Activated T-cell treated with anti-CD3 and anti-CD28 coated beads, Interleukin-2, amount 50 U/mL, for 24 hours (primary cell): ENCODE measurements around the gene PIP5K1C.
"Not testable (repeated sequence)": the region's sequence is repeated elsewhere in the genome, so short reads cannot be mapped to it uniquely, and the experiment has no call there.

Experiments used
- DNase-seq: peaks from one replicate; pipeline ENCODE4 v3.0.0-alpha.2; 2020
- H3K27ac Mint-ChIP-seq: 2 replicates; pipeline ENCODE4 v1.8.0; 2020; ENCODE audit warnings: mild to moderate bottlenecking, mixed read lengths
- H3K27me3 Mint-ChIP-seq: 2 replicates; pipeline ENCODE4 v1.8.0; 2020; ENCODE audit warnings: mixed read lengths
- H3K36me3 Mint-ChIP-seq: 2 replicates; pipeline ENCODE4 v1.8.0; 2020; ENCODE audit warnings: low read depth, mixed read lengths
- H3K4me1 Mint-ChIP-seq: 2 replicates; pipeline ENCODE4 v1.8.0; 2020; ENCODE audit warnings: low read depth, mixed read lengths
- H3K4me3 Mint-ChIP-seq: 2 replicates; pipeline ENCODE4 v1.8.0; 2020; ENCODE audit warnings: mild to moderate bottlenecking, moderate library complexity, mixed read lengths
- H3K9me3 Mint-ChIP-seq: 2 replicates; pipeline ENCODE4 v1.8.0; 2020; ENCODE audit warnings: mixed read lengths

PIP5K1C gene

GRCh38 chr19:3632739-3633558 lies 67.3 kb downstream of the PIP5K1C start:
- Mint-ChIP-seq H3K27me3 (no peaks in the 10 kb centered on the region), H3K27ac (no peak overlapping the region)

GRCh38 chr19:3632098-3632497 lies 68.2 kb downstream of the PIP5K1C start:
- H3K27ac Mint-ChIP-seq: no peak overlapping the region
- H3K4me3 Mint-ChIP-seq: no peak overlapping the region
- no peaks in the 10 kb centered on the region for H3K9me3 Mint-ChIP-seq
- H3K4me1 Mint-ChIP-seq: peaks cover 4% of the 10 kb centered on the region
- peaks cover 16% of the 10 kb centered on the region for H3K36me3 Mint-ChIP-seq
- DNase-seq: no peak
- no peaks in the 10 kb centered on the region for H3K27me3 Mint-ChIP-seq

More at GRCh38 chr19:3632739-3633558, 67.3 kb downstream of the PIP5K1C start:
- H3K9me3 Mint-ChIP-seq: no peaks in the 10 kb centered on the region
- H3K36me3 Mint-ChIP-seq: peaks cover 16% of the 10 kb centered on the region
- no peak for DNase-seq
- H3K4me3 Mint-ChIP-seq: no peak overlapping the region
- H3K4me1 Mint-ChIP-seq: no peaks in the 10 kb centered on the region

- H3K36me3 Mint-ChIP-seq: peaks cover 18% of the 10 kb centered on the region
- DNase-seq: no peak
- peaks cover 8% of the 10 kb centered on the region for H3K4me1 Mint-ChIP-seq
- H3K27ac Mint-ChIP-seq: no peak overlapping the region
- no peaks in the 10 kb centered on the region for H3K9me3 Mint-ChIP-seq
- no peaks in the 10 kb centered on the region for H3K27me3 Mint-ChIP-seq
- H3K4me3 Mint-ChIP-seq: no peak overlapping the region
These were observed 69.0 kb downstream of the PIP5K1C start for GRCh38 chr19:3631053-3631861.

GRCh38 chr19:3628766-3629165 lies 71.5 kb downstream of the PIP5K1C start:
- not testable (repeated sequence) for H3K27me3 Mint-ChIP-seq, H3K4me3 Mint-ChIP-seq, DNase-seq, H3K9me3 Mint-ChIP-seq
- Mint-ChIP-seq H3K36me3 (peaks cover 27% of the 10 kb centered on the region), H3K27ac (peak overlapping the region; percentile 18), H3K4me1 (peaks cover 28% of the 10 kb centered on the region)

GRCh38 chr19:3627351-3627723 lies 72.9 kb downstream of the PIP5K1C start:
- Mint-ChIP-seq H3K9me3 (no peaks in the 10 kb centered on the region), H3K4me3 (peak overlapping the region; percentile 90), H3K36me3 (peaks cover 33% of the 10 kb centered on the region), H3K27ac (peak overlapping the region; percentile 99), H3K4me1 (peaks cover 28% of the 10 kb centered on the region), H3K27me3 (no peaks in the 10 kb centered on the region)
- no peak for DNase-seq

- peaks cover 28% of the 10 kb centered on the region for H3K4me1 Mint-ChIP-seq
- H3K27ac Mint-ChIP-seq: peak within 1 kb of the TSS; percentile 99
- peaks cover 34% of the 10 kb centered on the region for H3K36me3 Mint-ChIP-seq
- peak; percentile 99 for DNase-seq
- H3K9me3 Mint-ChIP-seq: no peaks in the 10 kb centered on the region
- H3K27me3 Mint-ChIP-seq: no peaks in the 10 kb centered on the region
- peak within 1 kb of the TSS; percentile 90 for H3K4me3 Mint-ChIP-seq
These were observed 73.6 kb downstream of the PIP5K1C start, which contains the start of gene CACTIN for GRCh38 chr19:3626473-3627350. TSS of gene CACTIN (minus strand) at chr19:3626790. CDS start at chr19:3626762, 28 bp downstream.

GRCh38 chr19:3625996-3626472 lies 74.2 kb downstream of the PIP5K1C start:
- peak overlapping the region; percentile 99 for H3K27ac Mint-ChIP-seq
- no peaks in the 10 kb centered on the region for H3K9me3 Mint-ChIP-seq
- no peak for DNase-seq
- peaks cover 39% of the 10 kb centered on the region for H3K36me3 Mint-ChIP-seq
- no peaks in the 10 kb centered on the region for H3K27me3 Mint-ChIP-seq
- H3K4me3 Mint-ChIP-seq: peak overlapping the region; percentile 90
- H3K4me1 Mint-ChIP-seq: peaks cover 28% of the 10 kb centered on the region

- Mint-ChIP-seq H3K27ac (peak overlapping the region; percentile 81), H3K27me3 (no peaks in the 10 kb centered on the region), H3K36me3 (peaks cover 52% of the 10 kb centered on the region), H3K9me3 (no peaks in the 10 kb centered on the region), H3K4me1 (peaks cover 28% of the 10 kb centered on the region), H3K4me3 (no peak overlapping the region)
- DNase-seq: no peak
These were observed 76.6 kb downstream of the PIP5K1C start for GRCh38 chr19:3623716-3624115.

- H3K27ac Mint-ChIP-seq: no peak overlapping the region
- H3K36me3 Mint-ChIP-seq: peaks cover 64% of the 10 kb centered on the region
- peaks cover 34% of the 10 kb centered on the region for H3K4me1 Mint-ChIP-seq
- H3K9me3 Mint-ChIP-seq: no peaks in the 10 kb centered on the region
- H3K27me3 Mint-ChIP-seq: no peaks in the 10 kb centered on the region
- DNase-seq: no peak
- no peak overlapping the region for H3K4me3 Mint-ChIP-seq
These were observed 78.0 kb downstream of the PIP5K1C start for GRCh38 chr19:3622224-3622623.

- Mint-ChIP-seq H3K27me3 (no peaks in the 10 kb centered on the region), H3K4me3 (no peak overlapping the region), H3K27ac (no peak overlapping the region), H3K36me3 (peaks cover 69% of the 10 kb centered on the region), H3K9me3 (no peaks in the 10 kb centered on the region), H3K4me1 (peaks cover 30% of the 10 kb centered on the region)
- DNase-seq: no peak
These were observed 78.6 kb downstream of the PIP5K1C start for GRCh38 chr19:3621689-3622088.

GRCh38 chr19:3620817-3621547 lies 79.3 kb downstream of the PIP5K1C start:
- Mint-ChIP-seq H3K36me3 (peaks cover 65% of the 10 kb centered on the region), H3K9me3 (no peaks in the 10 kb centered on the region), H3K27ac (no peak overlapping the region), H3K27me3 (no peaks in the 10 kb centered on the region), H3K4me1 (peaks cover 27% of the 10 kb centered on the region), H3K4me3 (no peak overlapping the region)
- DNase-seq: no peak

GRCh38 chr19:3620145-3620816 lies 80.0 kb downstream of the PIP5K1C start:
- DNase-seq: no peak
- Mint-ChIP-seq H3K4me1 (peaks cover 24% of the 10 kb centered on the region), H3K4me3 (no peak overlapping the region), H3K36me3 (peaks cover 70% of the 10 kb centered on the region), H3K9me3 (no peaks in the 10 kb centered on the region), H3K27me3 (no peaks in the 10 kb centered on the region), H3K27ac (no peak overlapping the region)

- no peak overlapping the region for H3K27ac Mint-ChIP-seq
- no peaks in the 10 kb centered on the region for H3K9me3 Mint-ChIP-seq
- H3K4me1 Mint-ChIP-seq: peaks cover 17% of the 10 kb centered on the region
- H3K27me3 Mint-ChIP-seq: no peaks in the 10 kb centered on the region
- DNase-seq: no peak
- no peak overlapping the region for H3K4me3 Mint-ChIP-seq
- H3K36me3 Mint-ChIP-seq: peaks cover 72% of the 10 kb centered on the region
These were observed 80.6 kb downstream of the PIP5K1C start for GRCh38 chr19:3619631-3620012.
